ENCODE results near the gene CNOT10.
"Not testable (repeated sequence)": the region's sequence is repeated elsewhere in the genome, so short reads cannot be mapped to it uniquely, and the experiment has no call there.

CNOT10 gene

DNA sequence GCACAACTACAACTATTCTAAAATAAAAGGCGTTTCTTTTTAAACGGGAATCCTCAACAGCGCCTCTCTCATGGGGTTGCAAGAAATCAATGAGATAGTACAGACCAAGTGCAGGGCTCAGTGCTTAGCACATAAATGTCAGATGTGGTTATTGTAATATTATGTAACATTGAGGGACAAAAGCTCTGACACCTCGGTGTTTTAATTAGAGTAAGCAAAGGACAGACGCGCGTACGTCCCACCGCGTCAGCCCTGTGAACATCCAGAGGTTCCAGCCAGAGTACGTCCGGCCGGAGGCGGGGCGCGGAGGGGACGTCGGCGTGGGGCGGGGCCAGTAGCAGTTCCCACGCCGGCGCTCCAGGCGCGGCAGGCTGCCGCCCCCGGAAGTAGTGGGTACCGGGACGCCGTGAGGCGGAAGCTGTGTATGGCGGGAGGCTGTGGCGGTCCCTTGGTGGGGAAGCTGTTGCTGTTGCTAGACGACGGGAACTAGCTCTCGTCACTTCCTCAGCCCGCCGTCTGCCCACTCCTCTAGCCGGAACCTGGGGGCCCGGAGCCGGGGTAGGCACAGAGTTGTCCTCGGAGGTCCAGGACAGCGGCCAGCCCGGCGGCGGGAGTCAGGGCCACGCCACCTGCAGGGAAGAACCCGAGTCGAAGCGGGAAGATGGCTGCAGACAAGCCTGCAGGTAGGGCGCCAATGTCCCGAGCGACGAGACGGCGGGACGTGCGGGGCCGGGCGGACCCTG is at the start of gene CNOT10:
Gene CNOT10 (plus strand): TSS at position 389 of the 743 bp plus-strand sequence. CDS start 273 bp downstream, at position 662.
- peak within 1 kb of the TSS; percentile 71 for H3K9ac ChIP-seq (ENCODE audit: low read depth in 1 of 2, low read length in 2 of 2)
- H3K27ac ChIP-seq (ENCODE audit: low read depth, low read length), result peak within 1 kb of the TSS; percentile 61
- peaks cover 4% of the 10 kb centered on the region in 2 donors for H3K36me3 ChIP-seq (ENCODE audit: control insufficient read depth in 1 of 2, insufficient read depth in 2 of 2, low read length in 2 of 2)
- no peaks in the 10 kb centered on the region for H3K9me3 ChIP-seq (ENCODE audit: control insufficient read depth in 1 of 2, low read length in 2 of 2)
- H3K27me3 ChIP-seq (ENCODE audit: control insufficient read depth in 1 of 2, insufficient read depth in 2 of 2, low read length in 2 of 2), result no peaks in the 10 kb centered on the region
- H3K4me3 ChIP-seq (ENCODE audit: low read depth in 1 of 2, low read length in 2 of 2), result peak within 1 kb of the TSS; percentile 87 to 88
- H3K4me1 ChIP-seq (ENCODE audit: control insufficient read depth in 1 of 2, insufficient read depth in 2 of 2, low read length in 2 of 2), result peaks cover 19 to 22% of the 10 kb centered on the region in 2 donors

DNA sequence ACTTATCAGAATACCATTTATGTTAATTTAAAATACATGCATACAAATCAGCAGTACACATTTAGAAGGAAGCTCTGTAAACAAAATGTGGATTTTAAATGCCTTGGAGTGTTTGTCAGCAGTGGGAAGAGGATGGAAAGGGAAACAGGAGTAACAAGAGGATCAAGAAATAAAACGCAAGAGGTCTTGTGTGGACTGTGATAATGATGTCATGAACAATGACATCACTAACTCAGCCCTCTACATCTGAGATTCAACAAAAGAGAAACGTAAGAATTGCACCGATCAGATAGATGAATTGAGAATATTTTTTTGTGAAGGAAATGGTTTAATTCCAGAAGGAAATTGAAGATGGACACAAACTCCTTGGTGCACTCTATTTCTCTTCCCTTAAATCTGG is 44.0 kb upstream of the CNOT10 start:
- no peaks in the 10 kb centered on the region for H3K4me1 ChIP-seq (ENCODE audit: control insufficient read depth in 1 of 2, insufficient read depth in 2 of 2, low read length in 2 of 2)
- H3K27me3 ChIP-seq (ENCODE audit: control insufficient read depth in 1 of 2, insufficient read depth in 2 of 2, low read length in 2 of 2), result no peaks in the 10 kb centered on the region
- no peak overlapping the region for H3K27ac ChIP-seq (ENCODE audit: low read depth, low read length)
- no peaks in the 10 kb centered on the region for H3K9me3 ChIP-seq (ENCODE audit: control insufficient read depth in 1 of 2, low read length in 2 of 2)
- no peak overlapping the region for H3K9ac ChIP-seq (ENCODE audit: low read depth in 1 of 2, low read length in 2 of 2)
- no peak overlapping the region for H3K4me3 ChIP-seq (ENCODE audit: low read depth in 1 of 2, low read length in 2 of 2)
- no peaks in the 10 kb centered on the region for H3K36me3 ChIP-seq (ENCODE audit: control insufficient read depth in 1 of 2, insufficient read depth in 2 of 2, low read length in 2 of 2)

GRCh38 chr3:32641356-32641755 is 43.6 kb upstream of the CNOT10 start:
- no peak overlapping the region for H3K27ac ChIP-seq (ENCODE audit: low read depth, low read length)
- no peaks in the 10 kb centered on the region for H3K4me1 ChIP-seq (ENCODE audit: control insufficient read depth in 1 of 2, insufficient read depth in 2 of 2, low read length in 2 of 2)
- H3K4me3 ChIP-seq (ENCODE audit: low read depth in 1 of 2, low read length in 2 of 2), result no peak overlapping the region
- H3K36me3 ChIP-seq (ENCODE audit: control insufficient read depth in 1 of 2, insufficient read depth in 2 of 2, low read length in 2 of 2), result no peaks in the 10 kb centered on the region
- H3K9ac ChIP-seq (ENCODE audit: low read depth in 1 of 2, low read length in 2 of 2), result no peak overlapping the region
- no peaks in the 10 kb centered on the region for H3K27me3 ChIP-seq (ENCODE audit: control insufficient read depth in 1 of 2, insufficient read depth in 2 of 2, low read length in 2 of 2)
- H3K9me3 ChIP-seq (ENCODE audit: control insufficient read depth in 1 of 2, low read length in 2 of 2), result no peaks in the 10 kb centered on the region

GRCh38 chr3:32643354-32643753 is 41.6 kb upstream of the CNOT10 start:
- Histone ChIP-seq H3K27me3 (ENCODE audit: control insufficient read depth in 1 of 2, insufficient read depth in 2 of 2, low read length in 2 of 2) (no peaks in the 10 kb centered on the region), H3K9me3 (ENCODE audit: control insufficient read depth in 1 of 2, low read length in 2 of 2) (no peaks in the 10 kb centered on the region), H3K4me3 (ENCODE audit: low read depth in 1 of 2, low read length in 2 of 2) (no peak overlapping the region), H3K27ac (ENCODE audit: low read depth, low read length) (no peak overlapping the region), H3K36me3 (ENCODE audit: control insufficient read depth in 1 of 2, insufficient read depth in 2 of 2, low read length in 2 of 2) (no peaks in the 10 kb centered on the region), H3K9ac (ENCODE audit: low read depth in 1 of 2, low read length in 2 of 2) (no peak overlapping the region), H3K4me1 (ENCODE audit: control insufficient read depth in 1 of 2, insufficient read depth in 2 of 2, low read length in 2 of 2) (no peaks in the 10 kb centered on the region)

GRCh38 chr3:32643816-32644215 is 41.2 kb upstream of the CNOT10 start:
- no peak overlapping the region for H3K27ac ChIP-seq (ENCODE audit: low read depth, low read length)
- H3K4me3 ChIP-seq (ENCODE audit: low read depth in 1 of 2, low read length in 2 of 2), result no peak overlapping the region
- H3K27me3 ChIP-seq (ENCODE audit: control insufficient read depth in 1 of 2, insufficient read depth in 2 of 2, low read length in 2 of 2), result no peaks in the 10 kb centered on the region

GRCh38 chr3:32644380-32644779 is 40.6 kb upstream of the CNOT10 start:
- Histone ChIP-seq H3K9me3 (ENCODE audit: control insufficient read depth in 1 of 2, low read length in 2 of 2) (no peaks in the 10 kb centered on the region), H3K4me3 (ENCODE audit: low read depth in 1 of 2, low read length in 2 of 2) (no peak overlapping the region), H3K27ac (ENCODE audit: low read depth, low read length) (no peak overlapping the region), H3K36me3 (ENCODE audit: control insufficient read depth in 1 of 2, insufficient read depth in 2 of 2, low read length in 2 of 2) (no peaks in the 10 kb centered on the region), H3K27me3 (ENCODE audit: control insufficient read depth in 1 of 2, insufficient read depth in 2 of 2, low read length in 2 of 2) (no peaks in the 10 kb centered on the region), H3K4me1 (ENCODE audit: control insufficient read depth in 1 of 2, insufficient read depth in 2 of 2, low read length in 2 of 2) (no peaks in the 10 kb centered on the region), H3K9ac (ENCODE audit: low read depth in 1 of 2, low read length in 2 of 2) (no peak overlapping the region)

More at GRCh38 chr3:32643816-32644215, 41.2 kb upstream of the CNOT10 start:
- Histone ChIP-seq H3K9me3 (ENCODE audit: control insufficient read depth in 1 of 2, low read length in 2 of 2) (no peaks in the 10 kb centered on the region), H3K36me3 (ENCODE audit: control insufficient read depth in 1 of 2, insufficient read depth in 2 of 2, low read length in 2 of 2) (no peaks in the 10 kb centered on the region), H3K4me1 (ENCODE audit: control insufficient read depth in 1 of 2, insufficient read depth in 2 of 2, low read length in 2 of 2) (no peaks in the 10 kb centered on the region), H3K9ac (ENCODE audit: low read depth in 1 of 2, low read length in 2 of 2) (no peak overlapping the region)

- Histone ChIP-seq H3K27ac (ENCODE audit: low read depth, low read length) (no peak overlapping the region), H3K36me3 (ENCODE audit: control insufficient read depth in 1 of 2, insufficient read depth in 2 of 2, low read length in 2 of 2) (no peaks in the 10 kb centered on the region), H3K27me3 (ENCODE audit: control insufficient read depth in 1 of 2, insufficient read depth in 2 of 2, low read length in 2 of 2) (no peaks in the 10 kb centered on the region), H3K9me3 (ENCODE audit: control insufficient read depth in 1 of 2, low read length in 2 of 2) (no peaks in the 10 kb centered on the region), H3K4me3 (ENCODE audit: low read depth in 1 of 2, low read length in 2 of 2) (no peak overlapping the region), H3K4me1 (ENCODE audit: control insufficient read depth in 1 of 2, insufficient read depth in 2 of 2, low read length in 2 of 2) (no peaks in the 10 kb centered on the region), H3K9ac (ENCODE audit: low read depth in 1 of 2, low read length in 2 of 2) (no peak overlapping the region)
These were observed 38.2 kb upstream of the CNOT10 start for GRCh38 chr3:32646761-32647160.

DNA sequence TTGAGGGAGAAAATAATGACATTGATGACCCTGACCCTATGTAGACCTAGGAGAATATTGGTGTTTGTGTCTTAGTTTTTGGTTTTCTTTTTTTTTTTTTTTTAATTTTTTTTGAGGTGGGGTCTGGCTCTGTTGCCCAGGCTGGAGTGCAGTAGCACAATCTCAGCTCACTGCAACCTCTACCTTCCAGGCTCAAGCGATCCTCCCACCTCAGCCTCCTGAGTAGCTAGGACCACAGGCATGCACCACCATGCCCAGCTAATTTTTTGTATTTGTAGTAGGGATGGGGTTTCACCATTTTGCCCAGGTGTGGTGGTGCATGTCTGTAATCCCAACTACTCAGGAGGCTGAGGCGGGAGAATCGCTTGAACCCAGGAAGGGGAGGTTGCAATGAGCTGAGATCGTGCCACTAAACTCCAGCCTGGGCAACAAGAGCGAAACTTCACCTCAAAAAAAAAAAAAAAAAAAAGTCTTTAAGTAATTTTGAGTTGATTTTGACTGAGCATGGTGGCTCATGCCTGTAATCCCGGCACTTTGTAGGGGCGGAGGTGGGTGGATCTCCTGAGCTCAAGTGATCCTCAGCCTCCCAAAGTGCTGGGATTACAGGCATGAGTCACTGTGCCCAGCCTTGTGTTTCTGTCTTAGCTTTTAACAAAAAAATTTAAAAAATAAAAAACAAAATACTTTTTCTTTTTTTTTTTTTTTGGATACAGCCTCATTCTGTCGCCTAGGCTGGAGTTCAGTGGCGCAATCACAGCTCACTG is 32.5 kb upstream of the CNOT10 start:
- not testable (repeated sequence) for H3K4me3 ChIP-seq (ENCODE audit: low read depth in 1 of 2, low read length in 2 of 2); H3K4me1 ChIP-seq (ENCODE audit: control insufficient read depth in 1 of 2, insufficient read depth in 2 of 2, low read length in 2 of 2)

DNA sequence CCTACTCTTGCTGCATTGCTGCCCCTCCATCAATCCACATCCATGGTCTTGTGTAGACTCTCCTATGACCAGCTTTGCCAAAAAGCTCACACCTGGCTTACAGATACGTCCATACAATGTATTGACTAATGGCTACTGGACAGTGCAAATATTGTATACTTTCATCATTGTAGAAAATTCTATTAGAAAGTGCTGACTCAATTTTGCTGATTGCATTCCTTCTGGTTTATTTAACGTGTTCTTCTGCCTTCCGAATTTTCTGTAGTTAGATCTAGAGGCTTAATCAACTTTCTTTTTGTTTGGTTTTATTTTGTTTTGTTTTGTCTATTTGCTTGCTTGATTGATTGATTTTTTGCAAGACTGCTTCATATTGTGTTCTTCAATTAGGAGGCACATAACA is 29.8 kb upstream of the CNOT10 start:
- H3K4me1 ChIP-seq (ENCODE audit: control insufficient read depth in 1 of 2, insufficient read depth in 2 of 2, low read length in 2 of 2), result no peaks in the 10 kb centered on the region
- H3K27ac ChIP-seq (ENCODE audit: low read depth, low read length), result no peak overlapping the region
- H3K9ac ChIP-seq (ENCODE audit: low read depth in 1 of 2, low read length in 2 of 2), result no peak overlapping the region
- no peak overlapping the region for H3K4me3 ChIP-seq (ENCODE audit: low read depth in 1 of 2, low read length in 2 of 2)
- H3K9me3 ChIP-seq (ENCODE audit: control insufficient read depth in 1 of 2, low read length in 2 of 2), result no peaks in the 10 kb centered on the region
- H3K36me3 ChIP-seq (ENCODE audit: control insufficient read depth in 1 of 2, insufficient read depth in 2 of 2, low read length in 2 of 2), result no peaks in the 10 kb centered on the region
- peaks cover 0 to 6% of the 10 kb centered on the region in 2 donors for H3K27me3 ChIP-seq (ENCODE audit: control insufficient read depth in 1 of 2, insufficient read depth in 2 of 2, low read length in 2 of 2)

More for the DNA sequence above, 32.5 kb upstream of the CNOT10 start:
- H3K9ac ChIP-seq (ENCODE audit: low read depth in 1 of 2, low read length in 2 of 2); H3K27ac ChIP-seq (ENCODE audit: low read depth, low read length); H3K27me3 ChIP-seq (ENCODE audit: control insufficient read depth in 1 of 2, insufficient read depth in 2 of 2, low read length in 2 of 2); H3K36me3 ChIP-seq (ENCODE audit: control insufficient read depth in 1 of 2, insufficient read depth in 2 of 2, low read length in 2 of 2); H3K9me3 ChIP-seq (ENCODE audit: control insufficient read depth in 1 of 2, low read length in 2 of 2): not testable (repeated sequence)

GRCh38 chr3:32660634-32661033 is 24.4 kb upstream of the CNOT10 start:
- Histone ChIP-seq H3K27ac (ENCODE audit: low read depth, low read length) (no peak overlapping the region), H3K27me3 (ENCODE audit: control insufficient read depth in 1 of 2, insufficient read depth in 2 of 2, low read length in 2 of 2) (peaks cover 0 to 6% of the 10 kb centered on the region in 2 donors), H3K36me3 (ENCODE audit: control insufficient read depth in 1 of 2, insufficient read depth in 2 of 2, low read length in 2 of 2) (no peaks in the 10 kb centered on the region), H3K9ac (ENCODE audit: low read depth in 1 of 2, low read length in 2 of 2) (no peak overlapping the region), H3K9me3 (ENCODE audit: control insufficient read depth in 1 of 2, low read length in 2 of 2) (no peaks in the 10 kb centered on the region), H3K4me1 (ENCODE audit: control insufficient read depth in 1 of 2, insufficient read depth in 2 of 2, low read length in 2 of 2) (no peaks in the 10 kb centered on the region), H3K4me3 (ENCODE audit: low read depth in 1 of 2, low read length in 2 of 2) (no peak overlapping the region)

All from duodenal mucosa (tissue), 2 donors.